ENCODE measurements around the gene FAM180A.

- no peak for TF ChIP-seq CTCF (IDR thresholded peaks at IDR 0.05 in 4 of 5, conservative IDR thresholded peaks at IDR 0.05 in 1 of 5)
- no peak for TF ChIP-seq POLR2A (IDR thresholded peaks at IDR 0.05)
These were observed 22.3 kb downstream of the FAM180A start for GRCh38 chr7:135726276-135726788.

Data from gastrocnemius medialis (tissue), 4 donors.